Right cardiac atrium (tissue), 5 donors: ENCODE data around the gene SQSTM1. TPM values are rescaled to one million over a fixed set of nuclear protein-coding genes. Genes with fewer than 3 reads are reported as not detected.

Experiments
- ATAC-seq, 2 donors: fragments of 200-7000 bp; cut with Tn5 transposase; one replicate each; pipeline versions ENCODE4 v1.8.0 to v1.9.1; 2020; ENCODE audit warnings: moderate library complexity in 2 of 2, mild to moderate bottlenecking in 1 of 2
- DNase-seq, 3 donors: peaks; one replicate each; pipeline ENCODE4 v3.0.0-alpha.2; 2020
- H3K27ac ChIP-seq: one replicate; pipeline ENCODE4 v1.5.1; 2013; ENCODE audit warnings: mild to moderate bottlenecking, low read length, control low read depth, moderate library complexity
- H3K27me3 ChIP-seq: one replicate; pipeline ENCODE4 v1.6.1; 2013; ENCODE audit not compliant: control insufficient read depth, insufficient read depth
- H3K4me1 ChIP-seq: one replicate; pipeline ENCODE4 v1.6.1; 2013; ENCODE audit warnings: low read length; ENCODE audit not compliant: control insufficient read depth, insufficient read depth
- H3K4me3 ChIP-seq: one replicate; pipeline ENCODE4 v1.5.1; 2013; ENCODE audit warnings: low read length, control low read depth
- H3K9me3 ChIP-seq: one replicate; pipeline ENCODE4 v1.6.1; 2013; ENCODE audit warnings: low read length; ENCODE audit not compliant: control insufficient read depth
- WGBS: extraction: QIAGEN DNeasy Blood & Tissue Kit; methylation state at CpG from one replicate; pipeline ENCODE4 v1.1.7; 2013; 5-methylcytosine and 5-hydroxymethylcytosine counted together
- intact Hi-C, 4 donors: fragments of 100-400 bp; cut with DNase I; formaldehyde crosslinking; loops; one replicate each; pipeline versions ENCODE4 v1.11.0 to v1.14.0; 2022 to 2023
- polyA plus RNA-seq: library from polyadenylated mRNA; stranded (reverse); fragments of 200-250 nt; gene quantifications from one replicate; pipeline ENCODE4 v1.2.3, GENCODE V29; 2013
- total RNA-seq, 4 donors: library from RNA; stranded (reverse); fragmentation: NEBNext Ultra II Directional; extraction: Animal tissue kit (Norgen Biotek cat#: 25700); gene quantifications; one replicate each; pipeline ENCODE4 v1.2.1, GENCODE V29; 2021
- donor health status: healthy with polysubstance abuse.
- donor health status: DM: no; HTN: yes; CAD: no.
- donor health status: DM: no; HTN: no; CAD: no.
- donor health status: DM: no; HTN: yes; CAD: no; lungs with severe emphysema.
- donor health status: DM: yes; HTN: yes; CAD: no.

SQSTM1 gene
- total and polyA plus RNA-seq, 5 donors: 257 to 406 (median 349) TPM

DNA sequence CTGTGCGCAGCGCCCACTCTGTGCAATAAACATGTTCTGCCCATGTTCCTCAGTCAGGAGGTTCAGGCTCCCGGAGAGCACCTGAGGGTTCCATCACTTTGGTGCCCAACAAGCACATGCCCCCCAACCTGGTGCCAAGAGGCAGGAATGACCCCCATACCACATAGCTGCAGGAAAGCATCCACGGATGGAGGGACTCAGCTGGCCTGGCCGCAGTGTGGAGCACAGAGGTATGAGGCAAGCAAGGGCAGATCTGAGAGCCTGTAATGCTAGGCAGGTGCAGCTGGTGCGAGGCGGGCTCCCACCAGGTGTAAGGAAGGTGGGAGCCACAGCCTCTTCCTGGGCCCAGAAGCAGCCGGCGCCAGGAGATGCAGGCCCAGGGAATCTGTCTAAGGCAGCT lies 42.2 kb downstream of the SQSTM1 start:
- Histone ChIP-seq H3K4me3 (no peak overlapping the region), H3K27me3 (no peaks in the 10 kb centered on the region), H3K9me3 (no peaks in the 10 kb centered on the region), H3K27ac (no peak overlapping the region), H3K4me1 (no peaks in the 10 kb centered on the region)
- intact Hi-C loops: loop anchor here in 1 of 4 donors (10.0 kb wide), 1 partner anchor 98 kb away; no protein-coding TSS in a partner anchor
- DNase-seq: no peak
- ATAC-seq: no peak
- 96% methylated on average over 9 of the region's 9 CpGs for WGBS

DNA sequence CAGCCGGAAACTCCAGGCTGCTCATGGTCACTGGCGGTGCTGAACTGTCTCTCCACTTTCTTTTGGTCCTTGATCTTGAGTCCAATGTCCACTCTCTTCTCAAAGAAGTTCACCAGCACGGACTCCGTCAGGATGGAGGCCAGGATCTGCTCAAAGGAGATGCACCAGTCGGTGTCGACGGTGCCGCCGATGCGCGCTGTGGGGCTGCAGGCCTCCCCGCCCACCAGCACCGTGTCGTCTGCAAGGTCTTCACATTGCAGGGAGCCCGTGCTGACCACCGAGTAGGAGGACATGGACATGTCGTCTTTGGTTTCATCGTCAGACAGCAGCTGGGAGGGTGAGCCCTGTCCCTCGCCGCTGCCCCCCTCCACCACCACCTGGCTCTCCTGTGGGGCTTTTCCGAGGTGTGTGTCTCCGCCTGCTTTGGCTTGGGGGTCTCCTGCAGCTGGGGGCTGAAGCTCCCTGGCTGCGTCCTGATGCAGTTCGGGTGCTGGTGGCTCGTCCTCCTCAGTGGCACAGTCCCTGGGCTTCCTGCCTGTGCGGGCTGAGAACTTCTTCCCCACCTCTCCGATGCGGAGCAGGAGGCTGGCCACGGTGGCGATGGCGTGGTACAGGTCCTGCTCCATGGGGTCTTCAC lies 42.9 kb downstream of the SQSTM1 start:
- intact Hi-C loops: loop anchor here in 1 of 4 donors (10.0 kb wide), 1 partner anchor 99 kb away; no protein-coding TSS in a partner anchor
- ATAC-seq (no peak), DNase-seq (no peak)
- Histone ChIP-seq H3K9me3 (no peaks in the 10 kb centered on the region), H3K4me1 (no peaks in the 10 kb centered on the region), H3K27ac (no peak overlapping the region), H3K4me3 (no peak overlapping the region), H3K27me3 (no peaks in the 10 kb centered on the region)
- 95% methylated on average over 31 of the region's 31 CpGs for WGBS

DNA sequence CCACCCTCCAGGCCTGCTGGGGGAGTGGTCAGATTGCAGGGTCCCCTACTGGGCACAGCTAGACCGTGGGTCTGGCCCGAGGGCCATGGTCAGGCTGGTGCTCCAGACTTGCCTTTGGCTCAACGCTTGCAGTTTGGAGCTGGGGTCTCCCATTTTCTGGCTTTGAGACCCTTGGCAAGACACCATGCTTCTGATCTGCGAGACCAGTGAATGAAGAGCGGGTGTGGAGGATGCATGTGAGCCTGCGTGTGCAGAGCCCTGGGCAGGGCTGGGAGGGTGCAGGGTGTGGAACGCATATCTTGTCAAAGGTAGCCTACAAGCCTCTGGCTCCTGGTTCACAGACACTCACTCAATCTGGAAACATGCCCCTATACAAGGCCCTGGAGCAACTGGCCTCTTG lies 44.0 kb downstream of the SQSTM1 start:
- Histone ChIP-seq H3K4me1 (no peaks in the 10 kb centered on the region), H3K27ac (no peak overlapping the region), H3K27me3 (no peaks in the 10 kb centered on the region), H3K9me3 (no peaks in the 10 kb centered on the region), H3K4me3 (no peak overlapping the region)
- intact Hi-C loops: loop anchor here in 1 of 4 donors (10.0 kb wide), 1 partner anchor 100 kb away; no protein-coding TSS in a partner anchor
- DNase-seq (no peak), ATAC-seq (no peak)
- WGBS: 97% methylated on average over 7 of the region's 7 CpGs

DNA sequence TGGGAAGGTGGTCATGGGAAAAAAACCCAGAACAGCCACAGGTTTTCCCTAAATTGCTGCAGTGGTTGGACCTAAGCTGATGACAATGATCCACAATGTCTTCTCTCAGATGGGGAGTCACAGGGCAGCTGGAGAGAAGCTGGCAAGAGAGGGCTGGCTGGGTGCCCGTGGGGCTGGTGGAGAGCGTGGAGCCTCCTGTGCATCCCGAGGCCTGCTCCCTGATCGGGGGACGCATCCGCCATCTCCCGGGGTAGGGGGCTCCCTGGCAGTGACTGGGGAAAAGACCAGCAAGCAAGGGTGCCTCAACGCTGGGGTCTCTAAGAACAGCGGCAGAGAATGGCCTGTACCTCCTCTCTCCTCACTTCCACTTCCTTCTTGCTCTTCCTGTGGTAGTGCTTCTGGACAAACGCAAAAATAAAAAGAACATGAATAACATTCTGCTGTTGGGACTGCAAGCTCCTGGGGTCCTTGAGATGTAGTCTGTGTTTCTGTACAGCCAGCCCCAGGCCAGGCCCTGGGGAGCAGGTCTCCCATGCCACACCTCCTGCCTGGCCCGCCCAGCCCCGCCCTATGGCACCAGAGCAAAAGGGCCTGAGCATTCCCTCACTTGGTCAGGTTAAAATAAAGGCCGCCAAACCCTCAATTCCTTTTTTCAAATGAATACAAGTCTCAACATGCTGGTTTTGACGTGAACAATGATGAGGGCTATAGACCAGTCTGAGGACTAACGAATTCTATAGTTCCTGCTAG lies 45.0 kb downstream of the SQSTM1 start:
- H3K4me3 ChIP-seq: no peak overlapping the region
- H3K4me1 ChIP-seq: no peaks in the 10 kb centered on the region
- DNase-seq (no peak), ATAC-seq (no peak)
- no peaks in the 10 kb centered on the region for H3K27me3 ChIP-seq
- intact Hi-C loops: loop anchor here in 1 of 4 donors (10.0 kb wide), 1 partner anchor 101 kb away; no protein-coding TSS in a partner anchor
- H3K9me3 ChIP-seq: no peaks in the 10 kb centered on the region
- H3K27ac ChIP-seq: no peak overlapping the region
- 86% methylated on average over 15 of the region's 15 CpGs for WGBS

DNA sequence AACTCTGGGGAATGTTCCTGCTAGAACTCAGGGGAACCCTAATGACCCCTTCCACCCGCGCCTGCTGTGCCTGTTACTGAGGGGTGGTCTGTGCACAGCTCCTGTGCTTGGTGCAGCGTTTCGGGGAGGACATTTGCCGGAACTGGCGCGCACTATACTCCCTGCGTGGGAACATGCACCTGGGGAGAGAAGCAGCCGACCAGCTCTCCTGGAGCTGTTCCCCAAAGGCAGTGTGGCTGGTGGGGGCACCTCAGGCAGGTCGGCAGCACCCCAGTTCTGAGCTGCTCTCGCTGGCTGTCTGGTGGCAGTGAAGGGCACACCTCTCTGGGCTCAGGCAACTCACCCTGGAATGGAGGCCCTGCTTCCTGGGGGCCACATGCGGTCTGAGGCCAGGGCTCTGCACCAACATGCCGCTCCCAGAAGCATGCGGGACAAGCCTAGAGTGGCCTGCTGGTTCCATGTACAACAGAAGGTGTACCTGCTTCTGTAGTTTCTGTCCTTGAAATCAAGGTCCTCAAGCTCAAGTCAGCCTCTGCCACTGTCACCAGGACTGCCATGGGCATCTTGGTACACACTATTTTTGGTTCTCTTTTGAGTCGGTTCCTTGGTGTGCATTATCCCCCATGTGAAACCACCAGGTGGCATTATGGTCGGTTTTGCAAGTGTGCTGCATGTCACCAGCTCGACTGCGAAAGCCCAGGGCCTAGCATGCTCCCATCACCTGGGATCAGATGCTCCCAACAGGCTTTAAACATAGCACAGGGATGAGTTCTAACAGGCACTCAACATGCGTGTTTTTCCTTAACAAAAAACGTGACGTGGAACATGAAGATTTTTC lies 45.8 kb downstream of the SQSTM1 start:
- H3K9me3 ChIP-seq: no peaks in the 10 kb centered on the region
- no peaks in the 10 kb centered on the region for H3K4me1 ChIP-seq
- H3K4me3 ChIP-seq: no peak overlapping the region
- 83% methylated on average over 21 of the region's 21 CpGs for WGBS
- DNase-seq (no peak), ATAC-seq (no peak)
- no peaks in the 10 kb centered on the region for H3K27me3 ChIP-seq
- H3K27ac ChIP-seq: no peak overlapping the region
- intact Hi-C loops: loop anchor here in 1 of 4 donors (10.0 kb wide), 1 partner anchor 102 kb away; no protein-coding TSS in a partner anchor

DNA sequence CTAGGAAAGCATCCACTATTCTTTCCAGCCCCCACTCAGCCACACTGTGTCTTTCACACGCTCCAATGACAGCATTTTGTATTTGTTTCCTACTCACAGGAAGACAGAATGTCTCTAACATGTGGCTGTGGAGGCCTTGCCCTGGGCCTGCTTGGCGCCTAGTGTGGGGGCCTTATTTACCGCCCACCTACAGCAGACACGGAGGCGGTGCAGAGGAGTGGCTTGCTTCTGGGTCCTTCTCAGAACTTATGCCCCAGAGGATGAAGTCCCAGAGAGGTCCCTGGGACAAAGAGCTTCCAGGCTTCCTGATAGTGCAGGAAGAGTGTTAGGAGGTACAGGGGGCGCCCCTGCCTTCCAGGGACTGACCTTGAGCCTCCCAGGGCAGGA lies 46.4 kb downstream of the SQSTM1 start:
- H3K4me1 ChIP-seq: no peaks in the 10 kb centered on the region
- H3K27ac ChIP-seq: no peak overlapping the region
- H3K27me3 ChIP-seq: no peaks in the 10 kb centered on the region
- 81% methylated on average over 6 of the region's 6 CpGs for WGBS
- intact Hi-C loops: loop anchor here in 1 of 4 donors (10.0 kb wide), 1 partner anchor 102 kb away; no protein-coding TSS in a partner anchor
- ATAC-seq: no peak
- no peak for DNase-seq
- no peaks in the 10 kb centered on the region for H3K9me3 ChIP-seq
- H3K4me3 ChIP-seq: no peak overlapping the region

DNA sequence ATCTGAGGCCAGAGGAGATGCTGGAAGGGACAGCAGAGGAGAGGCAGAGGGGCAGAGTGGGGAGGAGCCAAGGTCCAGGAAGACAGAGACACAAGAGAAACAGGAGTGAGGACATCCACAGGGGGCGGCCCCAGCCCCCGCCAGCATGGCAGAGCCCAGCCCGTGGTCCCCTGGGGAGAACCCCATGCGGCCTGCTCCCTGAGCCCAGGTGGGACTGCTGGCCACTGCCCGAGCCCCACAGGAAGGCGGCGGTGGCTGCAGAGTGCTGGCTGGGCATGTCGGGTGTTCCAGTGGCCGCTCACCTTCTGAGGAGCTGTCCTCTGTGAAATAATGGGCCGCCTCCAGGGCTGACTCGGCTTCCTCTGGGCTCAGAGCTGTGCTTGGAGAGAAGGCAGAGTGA lies 46.8 kb downstream of the SQSTM1 start:
- ATAC-seq (no peak), DNase-seq (no peak)
- H3K27ac ChIP-seq: no peak overlapping the region

DNA sequence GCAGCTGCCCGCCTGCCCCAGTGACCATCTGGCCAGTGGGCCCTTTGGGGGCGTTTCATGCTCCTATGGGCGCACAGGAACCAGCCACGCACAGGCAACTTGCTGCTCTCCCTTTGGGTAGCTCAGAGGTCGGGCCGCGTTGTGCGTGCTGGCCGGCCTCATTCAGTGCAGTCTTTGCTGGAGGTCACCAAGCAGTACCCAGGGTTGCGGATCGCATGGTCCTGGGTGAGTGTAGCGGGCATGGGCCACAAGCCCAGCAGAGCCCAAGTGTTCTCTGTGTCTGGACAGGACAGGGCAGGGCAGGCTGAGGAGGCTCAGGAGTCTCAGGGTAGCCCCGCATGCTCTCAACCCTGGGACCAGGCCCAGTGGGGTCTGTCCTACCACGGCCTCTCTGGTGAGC lies 47.8 kb downstream of the SQSTM1 start:
- no peak overlapping the region for H3K27ac ChIP-seq
- no peak for ATAC-seq
- 96% methylated on average over 14 of the region's 14 CpGs for WGBS
- intact Hi-C loops: loop anchor here in 1 of 4 donors (10.0 kb wide), 1 partner anchor 104 kb away; no protein-coding TSS in a partner anchor
- H3K27me3 ChIP-seq: no peaks in the 10 kb centered on the region
- H3K4me1 ChIP-seq: no peaks in the 10 kb centered on the region
- H3K9me3 ChIP-seq: no peaks in the 10 kb centered on the region
- H3K4me3 ChIP-seq: no peak overlapping the region
- no peak for DNase-seq

More for the DNA sequence above, 46.8 kb downstream of the SQSTM1 start:
- intact Hi-C loops: loop anchor here in 1 of 4 donors (10.0 kb wide), 1 partner anchor 103 kb away; no protein-coding TSS in a partner anchor
- WGBS: 84% methylated on average over 11 of the region's 11 CpGs
- Histone ChIP-seq H3K9me3 (no peaks in the 10 kb centered on the region), H3K27me3 (no peaks in the 10 kb centered on the region), H3K4me1 (no peaks in the 10 kb centered on the region), H3K4me3 (no peak overlapping the region)

DNA sequence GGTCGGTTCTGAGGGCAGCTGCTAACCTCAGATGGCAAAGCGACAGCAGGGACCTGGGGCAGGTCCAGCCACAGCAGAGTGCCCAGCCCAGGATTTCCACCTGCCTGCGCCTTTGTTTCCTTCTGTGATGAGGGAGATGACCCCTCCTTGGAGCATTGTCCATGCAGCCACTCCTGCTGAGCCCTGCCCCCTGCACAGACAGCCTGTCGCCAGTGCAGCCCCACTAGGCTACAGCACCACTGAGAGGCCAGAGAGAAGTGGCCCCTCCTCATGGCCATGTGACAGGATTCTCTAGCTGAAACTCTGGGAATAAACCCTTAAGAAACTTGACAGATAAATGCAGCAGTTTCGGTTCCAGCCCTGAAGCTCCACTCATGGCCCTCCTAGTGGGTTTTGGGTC lies 48.4 kb downstream of the SQSTM1 start:
- Histone ChIP-seq H3K4me3 (no peak overlapping the region), H3K9me3 (no peaks in the 10 kb centered on the region), H3K27me3 (no peaks in the 10 kb centered on the region), H3K4me1 (no peaks in the 10 kb centered on the region), H3K27ac (no peak overlapping the region)
- intact Hi-C loops: loop anchor here in 1 of 4 donors (10.0 kb wide), 1 partner anchor 104 kb away; no protein-coding TSS in a partner anchor
- ATAC-seq (peak in 1 of 2 donors; percentile 6), DNase-seq (no peak)
- WGBS: 74% methylated on average over 5 of the region's 5 CpGs

DNA sequence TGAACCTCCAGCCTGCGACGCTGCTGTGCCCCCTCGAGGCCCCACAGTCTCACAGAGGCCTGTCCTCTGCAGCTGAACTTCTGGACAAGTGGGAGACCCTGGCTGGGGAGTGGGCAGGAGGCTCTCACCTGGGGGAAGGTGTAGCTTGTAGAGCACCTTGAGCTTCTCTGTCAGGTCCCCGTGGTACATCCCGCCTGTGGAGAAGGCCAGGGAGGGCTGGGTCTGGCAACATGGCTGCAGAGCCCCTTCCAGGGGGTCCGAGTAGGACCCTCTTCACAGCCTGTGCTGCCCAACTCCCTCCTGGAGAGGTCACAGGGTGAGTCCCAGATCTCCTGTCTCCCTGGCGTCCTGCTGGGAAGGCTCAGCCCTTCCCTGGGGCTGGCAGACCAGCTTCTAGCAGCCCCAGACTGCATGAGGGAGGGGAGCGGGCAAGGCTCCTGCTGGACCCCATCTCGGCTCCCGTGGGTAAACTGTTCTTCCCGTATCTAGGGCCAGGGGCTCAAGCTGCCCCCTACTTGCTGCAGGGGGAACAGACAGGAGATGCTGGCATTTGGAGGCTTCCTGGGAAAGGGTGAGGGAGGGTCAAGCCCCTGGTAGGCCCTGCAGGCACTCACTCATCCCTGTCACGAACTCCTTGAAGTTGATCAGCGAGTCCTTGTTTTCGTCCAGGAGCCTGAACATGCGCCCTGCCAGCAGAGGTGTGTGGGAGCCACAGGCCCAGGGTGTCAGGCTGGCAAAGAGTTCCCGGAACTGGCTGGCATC lies 49.1 kb downstream of the SQSTM1 start:
- H3K27ac ChIP-seq: no peak overlapping the region
- H3K4me1 ChIP-seq: no peaks in the 10 kb centered on the region
- WGBS: 78% methylated on average over 16 of the region's 16 CpGs
- intact Hi-C loops: loop anchor here in 1 of 4 donors (10.0 kb wide), 1 partner anchor 105 kb away; no protein-coding TSS in a partner anchor
- H3K4me3 ChIP-seq: no peak overlapping the region
- H3K27me3 ChIP-seq: no peaks in the 10 kb centered on the region
- no peaks in the 10 kb centered on the region for H3K9me3 ChIP-seq
- no peak for DNase-seq
- no peak for ATAC-seq
